C4-2B (cell line): ENCODE measurements around the gene MYH11.

Source experiments
- ZFX ChIP-seq: fragments of 450-650 bp; IDR thresholded peaks from 2 replicates; pipeline ENCODE4 v1.6.1; 2017
- TF ChIP-seq, protein P1 (sequence below): fragments of 450-650 bp; conservative IDR thresholded peaks from 2 replicates; pipeline ENCODE4 v1.5.1; 2017; ENCODE audit warnings: mild to moderate bottlenecking

- TF ChIP-seq, protein P1, sequence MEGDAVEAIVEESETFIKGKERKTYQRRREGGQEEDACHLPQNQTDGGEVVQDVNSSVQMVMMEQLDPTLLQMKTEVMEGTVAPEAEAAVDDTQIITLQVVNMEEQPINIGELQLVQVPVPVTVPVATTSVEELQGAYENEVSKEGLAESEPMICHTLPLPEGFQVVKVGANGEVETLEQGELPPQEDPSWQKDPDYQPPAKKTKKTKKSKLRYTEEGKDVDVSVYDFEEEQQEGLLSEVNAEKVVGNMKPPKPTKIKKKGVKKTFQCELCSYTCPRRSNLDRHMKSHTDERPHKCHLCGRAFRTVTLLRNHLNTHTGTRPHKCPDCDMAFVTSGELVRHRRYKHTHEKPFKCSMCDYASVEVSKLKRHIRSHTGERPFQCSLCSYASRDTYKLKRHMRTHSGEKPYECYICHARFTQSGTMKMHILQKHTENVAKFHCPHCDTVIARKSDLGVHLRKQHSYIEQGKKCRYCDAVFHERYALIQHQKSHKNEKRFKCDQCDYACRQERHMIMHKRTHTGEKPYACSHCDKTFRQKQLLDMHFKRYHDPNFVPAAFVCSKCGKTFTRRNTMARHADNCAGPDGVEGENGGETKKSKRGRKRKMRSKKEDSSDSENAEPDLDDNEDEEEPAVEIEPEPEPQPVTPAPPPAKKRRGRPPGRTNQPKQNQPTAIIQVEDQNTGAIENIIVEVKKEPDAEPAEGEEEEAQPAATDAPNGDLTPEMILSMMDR = no peak
- TF ChIP-seq ZFX = no peak
These were observed 189.6 kb downstream of the MYH11 start for GRCh38 chr16:15667091-15667742.
